Keratinocyte (primary cell): ENCODE data around the gene EEF2K. TPM values are rescaled to one million over a fixed set of nuclear protein-coding genes. Genes with fewer than 3 reads are reported as not detected.

ENCODE experiments used
- DNase-seq: peaks from one replicate; pipeline ENCODE4 v3.0.0-alpha.2; 2011; ENCODE audit warnings: low read depth, missing footprints, low spot score
- FAIRE-seq: peaks from 2 replicates; lab custom pipeline; 2011; peaks lifted over from hg19 to GRCh38; lab: Jason Lieb, UNC
- H2AFZ ChIP-seq: 2 replicates; pipeline ENCODE4 v1.6.0; 2012; ENCODE audit warnings: low read length, control low read depth, inconsistent platforms; ENCODE audit not compliant: control insufficient read depth
- H3K27ac ChIP-seq: 2 replicates; pipeline ENCODE4 v1.5.1; 2011; ENCODE audit warnings: low read length; ENCODE audit not compliant: control insufficient read depth, insufficient read depth
- H3K27me3 ChIP-seq: 3 replicates; pipeline ENCODE4 v1.6.0; 2011; ENCODE audit warnings: low read length; ENCODE audit not compliant: control insufficient read depth, insufficient read depth; ENCODE audit errors: extremely low read depth
- H3K36me3 ChIP-seq, 2 experiments: 2 replicates in 1 of 2; 3 replicates in 1 of 2; pipeline ENCODE4 v1.5.1; 2011; ENCODE audit warnings: low read length in 2 of 2, mild to moderate bottlenecking in 1 of 2; ENCODE audit not compliant: control insufficient read depth in 2 of 2, insufficient read depth in 2 of 2; ENCODE audit errors: extremely low read depth in 1 of 2
- H3K4me1 ChIP-seq: 3 replicates; pipeline ENCODE4 v1.5.1; 2011; ENCODE audit warnings: low read length; ENCODE audit not compliant: control insufficient read depth, insufficient read depth; ENCODE audit errors: extremely low read depth
- H3K4me2 ChIP-seq: 3 replicates; pipeline ENCODE4 v1.6.0; 2011; ENCODE audit warnings: low read depth, low read length; ENCODE audit not compliant: control insufficient read depth, insufficient read depth; ENCODE audit errors: extremely low read depth
- H3K4me3 ChIP-seq, 3 experiments: fragments of 200-600 bp in 1 of 3; sonication (generic) in 1 of 3; 2 replicates in 2 of 3; 3 replicates in 1 of 3; pipeline ENCODE4 v1.5.1; 2011 to 2016; ENCODE audit warnings: low read length in 3 of 3, mild to moderate bottlenecking in 3 of 3, control low read depth in 2 of 3, inconsistent platforms in 1 of 3, low read depth in 1 of 3, mixed read lengths in 1 of 3, mixed run types in 1 of 3, moderate library complexity in 1 of 3; ENCODE audit not compliant: control insufficient read depth in 2 of 3, insufficient read depth in 2 of 3; ENCODE audit errors: extremely low read depth in 1 of 3
- H3K79me2 ChIP-seq: 2 replicates; pipeline ENCODE4 v1.6.0; 2012; ENCODE audit warnings: low read length; ENCODE audit not compliant: control insufficient read depth, insufficient read depth
- H3K9ac ChIP-seq: 3 replicates; pipeline ENCODE4 v1.6.0; 2011; ENCODE audit warnings: low read length; ENCODE audit not compliant: control insufficient read depth, insufficient read depth; ENCODE audit errors: extremely low read depth
- H3K9me1 ChIP-seq: 3 replicates; pipeline ENCODE4 v1.6.0; 2011; ENCODE audit warnings: low read length; ENCODE audit not compliant: control insufficient read depth, insufficient read depth; ENCODE audit errors: extremely low read depth
- H3K9me3 ChIP-seq: 2 replicates; pipeline ENCODE4 v1.5.1; 2012; ENCODE audit warnings: low read depth, low read length; ENCODE audit not compliant: control insufficient read depth
- H4K20me1 ChIP-seq: 3 replicates; pipeline ENCODE4 v1.6.0; 2011; ENCODE audit warnings: low read length; ENCODE audit not compliant: control insufficient read depth, insufficient read depth; ENCODE audit errors: extremely low read depth
- EZH2 ChIP-seq: IDR thresholded peaks from one replicate; pipeline ENCODE4 v1.6.1; 2012; ENCODE audit warnings: inconsistent platforms, mild to moderate bottlenecking, low read length, moderate library complexity
- dilution Hi-C: fragments of 300-500 bp; cut with MboI; formaldehyde crosslinking; loops from one replicate; pipeline ENCODE4 v1.7.0; 2020; ENCODE audit warnings: low sequenced_read_pairs; ENCODE audit not compliant: extremely low pct_ligation_motif_present
- polyA plus RNA-seq, 5 experiments: library from polyadenylated mRNA; depleted of rRNA in 3 of 5; stranded (reverse) in 3 of 5; stranded (forward) in 1 of 5; unstranded in 1 of 5; fragments of >200 nt; gene quantifications; 1 replicate in 1 of 5; 2 replicates in 3 of 5; 3 replicates in 1 of 5; pipeline versions ENCODE4 v1.2.1 to v1.2.3, GENCODE V29; 2011 to 2012; ENCODE audit warnings: missing spikeins in 2 of 5, low read depth in 1 of 5, low replicate concordance in 1 of 5
- TF ChIP-seq, protein P1 (sequence below), 3 experiments: IDR thresholded peaks in 1 of 3; conservative IDR thresholded peaks in 1 of 3; optimal IDR thresholded peaks in 1 of 3; 2 replicates in 2 of 3; 3 replicates in 1 of 3; pipeline versions ENCODE3 to v1.5.1; 2011; ENCODE audit warnings: low read length in 3 of 3, mild to moderate bottlenecking in 3 of 3, moderate library complexity in 2 of 3, control low read depth in 1 of 3, inconsistent platforms in 1 of 3; ENCODE audit not compliant: insufficient read depth in 2 of 3; ENCODE audit errors: extremely low read depth in 1 of 3

EEF2K gene
- polyA plus RNA-seq, 1 donor (not counting 4 experiments of a cell fraction or from before 2014, with no cell fraction given): 7.3 TPM

- no peaks in the 10 kb centered on the region for H3K27me3 ChIP-seq
- FAIRE-seq (no peak), DNase-seq (no peak)
- no peaks in the 10 kb centered on the region for H3K4me1 ChIP-seq
- H4K20me1 ChIP-seq: peaks cover 2% of the 10 kb centered on the region
- H2AFZ ChIP-seq: no peak overlapping the region
- no peak overlapping the region for H3K27ac ChIP-seq
- dilution Hi-C loops: no loop called here
- H3K9me3 ChIP-seq: no peaks in the 10 kb centered on the region
- no peaks in the 10 kb centered on the region for H3K9me1 ChIP-seq
- no peak overlapping the region for H3K9ac ChIP-seq
- H3K36me3 ChIP-seq: peaks cover 33 to 56% of the 10 kb centered on the region in 2 experiments
- TF ChIP-seq, protein P1, sequence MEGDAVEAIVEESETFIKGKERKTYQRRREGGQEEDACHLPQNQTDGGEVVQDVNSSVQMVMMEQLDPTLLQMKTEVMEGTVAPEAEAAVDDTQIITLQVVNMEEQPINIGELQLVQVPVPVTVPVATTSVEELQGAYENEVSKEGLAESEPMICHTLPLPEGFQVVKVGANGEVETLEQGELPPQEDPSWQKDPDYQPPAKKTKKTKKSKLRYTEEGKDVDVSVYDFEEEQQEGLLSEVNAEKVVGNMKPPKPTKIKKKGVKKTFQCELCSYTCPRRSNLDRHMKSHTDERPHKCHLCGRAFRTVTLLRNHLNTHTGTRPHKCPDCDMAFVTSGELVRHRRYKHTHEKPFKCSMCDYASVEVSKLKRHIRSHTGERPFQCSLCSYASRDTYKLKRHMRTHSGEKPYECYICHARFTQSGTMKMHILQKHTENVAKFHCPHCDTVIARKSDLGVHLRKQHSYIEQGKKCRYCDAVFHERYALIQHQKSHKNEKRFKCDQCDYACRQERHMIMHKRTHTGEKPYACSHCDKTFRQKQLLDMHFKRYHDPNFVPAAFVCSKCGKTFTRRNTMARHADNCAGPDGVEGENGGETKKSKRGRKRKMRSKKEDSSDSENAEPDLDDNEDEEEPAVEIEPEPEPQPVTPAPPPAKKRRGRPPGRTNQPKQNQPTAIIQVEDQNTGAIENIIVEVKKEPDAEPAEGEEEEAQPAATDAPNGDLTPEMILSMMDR (optimal IDR thresholded peaks at IDR 0.05 in 1 of 3, IDR thresholded peaks at IDR 0.05 in 1 of 3, conservative IDR thresholded peaks at IDR 0.05 in 1 of 3; ENCODE audit: extremely low read depth in 1 of 3, insufficient read depth in 2 of 3, low read length in 3 of 3): no peak
- no peak for TF ChIP-seq EZH2
- H3K4me3 ChIP-seq: no peak overlapping the region
- H3K4me2 ChIP-seq: no peak overlapping the region
- H3K79me2 ChIP-seq: peaks cover 12% of the 10 kb centered on the region
Observed at GRCh38 chr16:22320572-22321339, 114.7 kb downstream of the EEF2K start.

GRCh38 chr16:22321340-22322001 lies 115.4 kb downstream of the EEF2K start:
- peaks cover 28 to 52% of the 10 kb centered on the region in 2 experiments for H3K36me3 ChIP-seq
- dilution Hi-C loops: no loop called here
- DNase-seq (peak; percentile 40), FAIRE-seq (peak; percentile 94)
- H3K9ac ChIP-seq: no peak overlapping the region
- H3K4me1 ChIP-seq: no peaks in the 10 kb centered on the region
- no peaks in the 10 kb centered on the region for H3K27me3 ChIP-seq
- peak overlapping the region; percentile 25 for H3K27ac ChIP-seq
- peaks cover 2% of the 10 kb centered on the region for H4K20me1 ChIP-seq
- no peak overlapping the region for H2AFZ ChIP-seq
- TF ChIP-seq EZH2: no peak
- TF ChIP-seq, protein P1 (optimal IDR thresholded peaks at IDR 0.05 in 1 of 3, IDR thresholded peaks at IDR 0.05 in 1 of 3, conservative IDR thresholded peaks at IDR 0.05 in 1 of 3; ENCODE audit: extremely low read depth in 1 of 3, insufficient read depth in 2 of 3, low read length in 3 of 3): peak; percentile 84 to 98 (median 97)
- no peak overlapping the region for H3K4me3 ChIP-seq
- H3K4me2 ChIP-seq: no peak overlapping the region
- peaks cover 12% of the 10 kb centered on the region for H3K79me2 ChIP-seq
- H3K9me3 ChIP-seq: no peaks in the 10 kb centered on the region
- no peaks in the 10 kb centered on the region for H3K9me1 ChIP-seq
